ENCODE data around the gene SYCP2. TPM values are rescaled to one million over a fixed set of nuclear protein-coding genes. Genes with fewer than 3 reads are reported as not detected.
"Not testable (repeated sequence)": the region's sequence is repeated elsewhere in the genome, so short reads cannot be mapped to it uniquely, and the experiment has no call there.

Gene SYCP2
- total RNA-seq, 2 experiments from 2014 or later: 2.6 to 3.9 TPM

GRCh38 chr20:59857966-59858365 is 75.5 kb downstream of the SYCP2 start:
- Mint-ChIP-seq H3K27me3 (no peaks in the 10 kb centered on the region), H3K4me1 (ENCODE audit: low read depth) (no peaks in the 10 kb centered on the region), H3K36me3 (ENCODE audit: low read depth) (peaks cover 5% of the 10 kb centered on the region), H3K27ac (no peak overlapping the region), H3K4me3 (no peak overlapping the region), H3K9me3 (peaks cover 3% of the 10 kb centered on the region)
- ATAC-seq: no peak
- DNase-seq: no peak
- CTCF ChIA-PET: interaction anchor here (1.3 kb wide), 1 partner anchor 10 kb away, joined by 4 read pairs; no protein-coding TSS in a partner anchor
- intact Hi-C loops (cut with micrococcal nuclease): loop anchor here (10.0 kb wide), 1 partner anchor 73 kb away; no protein-coding TSS in a partner anchor
- TF ChIP-seq, protein P1, sequence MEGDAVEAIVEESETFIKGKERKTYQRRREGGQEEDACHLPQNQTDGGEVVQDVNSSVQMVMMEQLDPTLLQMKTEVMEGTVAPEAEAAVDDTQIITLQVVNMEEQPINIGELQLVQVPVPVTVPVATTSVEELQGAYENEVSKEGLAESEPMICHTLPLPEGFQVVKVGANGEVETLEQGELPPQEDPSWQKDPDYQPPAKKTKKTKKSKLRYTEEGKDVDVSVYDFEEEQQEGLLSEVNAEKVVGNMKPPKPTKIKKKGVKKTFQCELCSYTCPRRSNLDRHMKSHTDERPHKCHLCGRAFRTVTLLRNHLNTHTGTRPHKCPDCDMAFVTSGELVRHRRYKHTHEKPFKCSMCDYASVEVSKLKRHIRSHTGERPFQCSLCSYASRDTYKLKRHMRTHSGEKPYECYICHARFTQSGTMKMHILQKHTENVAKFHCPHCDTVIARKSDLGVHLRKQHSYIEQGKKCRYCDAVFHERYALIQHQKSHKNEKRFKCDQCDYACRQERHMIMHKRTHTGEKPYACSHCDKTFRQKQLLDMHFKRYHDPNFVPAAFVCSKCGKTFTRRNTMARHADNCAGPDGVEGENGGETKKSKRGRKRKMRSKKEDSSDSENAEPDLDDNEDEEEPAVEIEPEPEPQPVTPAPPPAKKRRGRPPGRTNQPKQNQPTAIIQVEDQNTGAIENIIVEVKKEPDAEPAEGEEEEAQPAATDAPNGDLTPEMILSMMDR (IDR thresholded peaks at IDR 0.05): no peak
- POLR2A ChIA-PET: no interaction called here

- H3K9me3 Mint-ChIP-seq; POLR2A ChIA-PET; H3K36me3 Mint-ChIP-seq (ENCODE audit: low read depth); DNase-seq; ATAC-seq; H3K27me3 Mint-ChIP-seq; H3K27ac Mint-ChIP-seq; H3K4me1 Mint-ChIP-seq (ENCODE audit: low read depth); H3K4me3 Mint-ChIP-seq: not testable (repeated sequence)
- CTCF ChIA-PET: interaction anchor here (1.3 kb wide), 1 partner anchor 9 kb away, joined by 4 read pairs; no protein-coding TSS in a partner anchor
- intact Hi-C loops (cut with micrococcal nuclease): loop anchor here (10.0 kb wide), 1 partner anchor 72 kb away; no protein-coding TSS in a partner anchor
Measured at GRCh38 chr20:59856941-59857340, 76.5 kb downstream of the SYCP2 start.

DNA sequence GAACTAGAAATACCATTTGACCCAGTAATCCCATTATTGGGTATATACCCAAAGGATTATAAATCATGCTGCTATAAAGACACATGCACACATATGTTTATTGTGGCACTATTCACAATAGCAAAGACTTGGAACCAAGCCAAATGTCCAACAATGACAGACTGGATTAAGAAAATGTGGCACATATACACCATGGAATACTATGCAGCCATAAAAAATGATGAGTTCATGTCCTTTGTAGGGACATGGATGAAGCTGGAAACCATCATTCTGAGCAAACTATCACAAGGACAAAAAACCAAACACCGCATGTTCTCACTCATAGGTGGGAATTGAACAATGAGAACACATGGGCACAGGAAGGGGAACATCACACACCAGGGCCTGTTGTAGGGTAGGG is 76.9 kb downstream of the SYCP2 start:
- POLR2A ChIA-PET: not testable (repeated sequence)

GRCh38 chr20:59850018-59850641 is 83.3 kb downstream of the SYCP2 start:
- intact Hi-C loops (cut with micrococcal nuclease): loop anchor here (10.0 kb wide), 1 partner anchor 65 kb away; no protein-coding TSS in a partner anchor
- POLR2A ChIA-PET: no interaction called here
- H3K9me3 Mint-ChIP-seq: no peaks in the 10 kb centered on the region
- H3K4me3 Mint-ChIP-seq: no peak overlapping the region
- CTCF ChIA-PET: interaction anchor here (0.6 to 3.8 kb wide), 18 partner anchors 10 to 279 kb away, joined by 3 to 29 read pairs (median 4); no protein-coding TSS in a partner anchor
- H3K27ac Mint-ChIP-seq: no peak overlapping the region
- TF ChIP-seq, protein P1 (IDR thresholded peaks at IDR 0.05): peak; percentile 73
- H3K4me1 Mint-ChIP-seq (ENCODE audit: low read depth): no peaks in the 10 kb centered on the region
- H3K27me3 Mint-ChIP-seq: no peaks in the 10 kb centered on the region
- no peak for ATAC-seq
- H3K36me3 Mint-ChIP-seq (ENCODE audit: low read depth): no peaks in the 10 kb centered on the region
- no peak for DNase-seq

More for the DNA sequence above, 76.9 kb downstream of the SYCP2 start:
- H3K4me1 Mint-ChIP-seq (ENCODE audit: low read depth); H3K27ac Mint-ChIP-seq; H3K4me3 Mint-ChIP-seq; ATAC-seq; CTCF ChIA-PET; H3K27me3 Mint-ChIP-seq; H3K9me3 Mint-ChIP-seq; DNase-seq; H3K36me3 Mint-ChIP-seq (ENCODE audit: low read depth): not testable (repeated sequence)
- intact Hi-C loops (cut with micrococcal nuclease): loop anchor here (10.0 kb wide), 1 partner anchor 72 kb away; no protein-coding TSS in a partner anchor

GRCh38 chr20:59848182-59848581 is 85.3 kb downstream of the SYCP2 start:
- intact Hi-C loops (cut with micrococcal nuclease): no loop called here
- DNase-seq (no peak), ATAC-seq (no peak)
- no peak overlapping the region for H3K4me3 Mint-ChIP-seq
- no peaks in the 10 kb centered on the region for H3K36me3 Mint-ChIP-seq (ENCODE audit: low read depth)
- POLR2A ChIA-PET: no interaction called here
- CTCF ChIA-PET: interaction anchor here (0.9 to 3.8 kb wide), 4 partner anchors 9 to 249 kb away, joined by 3 to 18 read pairs (median 4); no protein-coding TSS in a partner anchor
- H3K27ac Mint-ChIP-seq: no peak overlapping the region
- H3K4me1 Mint-ChIP-seq (ENCODE audit: low read depth): no peaks in the 10 kb centered on the region
- no peaks in the 10 kb centered on the region for H3K27me3 Mint-ChIP-seq
- TF ChIP-seq, protein P1 (IDR thresholded peaks at IDR 0.05): no peak
- no peaks in the 10 kb centered on the region for H3K9me3 Mint-ChIP-seq

DNA sequence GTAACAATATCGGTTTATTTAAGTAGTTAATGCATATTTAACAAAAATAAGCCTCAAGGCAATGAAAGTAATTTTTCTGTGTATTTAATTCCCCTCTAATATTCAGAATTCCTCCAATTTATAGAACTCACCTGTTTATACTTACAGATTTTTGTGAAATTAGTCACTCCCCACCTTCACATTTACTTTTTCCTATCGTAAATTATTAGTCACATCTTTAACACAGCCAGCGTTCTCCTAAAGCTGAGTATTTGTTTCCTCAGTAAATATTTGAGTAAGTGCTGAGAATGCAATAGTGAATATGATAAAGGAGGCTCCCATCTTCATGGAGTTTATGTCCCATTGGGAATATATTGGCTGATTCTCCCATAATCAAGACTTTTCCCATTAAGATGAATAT is 88.0 kb downstream of the SYCP2 start:
- no peak for ATAC-seq
- H3K36me3 Mint-ChIP-seq (ENCODE audit: low read depth): no peaks in the 10 kb centered on the region
- no peaks in the 10 kb centered on the region for H3K4me1 Mint-ChIP-seq (ENCODE audit: low read depth)
- intact Hi-C loops (cut with micrococcal nuclease): no loop called here
- peaks cover 5% of the 10 kb centered on the region for H3K27me3 Mint-ChIP-seq
- H3K9me3 Mint-ChIP-seq: no peaks in the 10 kb centered on the region
- ChIA-PET CTCF (no interaction called here), POLR2A (no interaction called here)
- H3K4me3 Mint-ChIP-seq: no peak overlapping the region
- TF ChIP-seq, protein P1 (IDR thresholded peaks at IDR 0.05): no peak
- no peak overlapping the region for H3K27ac Mint-ChIP-seq
- DNase-seq: no peak

Measured in activated CD8-positive, alpha-beta T cell treated with anti-CD3 and anti-CD28 coated beads for 36 hours (primary cell).